HG02678 (cell line): ENCODE data around the gene EHBP1.
"Not testable (repeated sequence)": the region's sequence is repeated elsewhere in the genome, so short reads cannot be mapped to it uniquely, and the experiment has no call there.

Source experiments
- ATAC-seq: cut with Tn5 transposase; IDR thresholded peaks from one replicate; pipeline ENCODE4 v1.9.1; 2021; ENCODE audit warnings: mild to moderate bottlenecking, moderate library complexity; ENCODE audit not compliant: unreplicated experiment

The EHBP1 gene

GRCh38 chr2:62704654-62705006 lies 883 bp upstream of the EHBP1 start:
- ATAC-seq, result no peak

GRCh38 chr2:62705859-62706720 lies 577 bp downstream of the EHBP1 start:
- no peak for ATAC-seq

- ATAC-seq, result no peak
These were observed 1.4 kb downstream of the EHBP1 start for GRCh38 chr2:62706721-62707521.

GRCh38 chr2:62708751-62709150 lies 3.2 kb downstream of the EHBP1 start:
- ATAC-seq, result no peak

GRCh38 chr2:62711832-62712494 lies 6.5 kb downstream of the EHBP1 start:
- no peak for ATAC-seq

- not testable (repeated sequence) for ATAC-seq
These were observed 7.7 kb downstream of the EHBP1 start for GRCh38 chr2:62713196-62713595.

- no peak for ATAC-seq
These were observed 8.3 kb downstream of the EHBP1 start for GRCh38 chr2:62713837-62714236.

GRCh38 chr2:62716768-62717167 lies 11.3 kb downstream of the EHBP1 start:
- ATAC-seq, result no peak

GRCh38 chr2:62717503-62718081 lies 12.1 kb downstream of the EHBP1 start:
- ATAC-seq, result no peak

- no peak for ATAC-seq
These were observed 12.8 kb downstream of the EHBP1 start for GRCh38 chr2:62718225-62718822.

GRCh38 chr2:62719757-62720156 lies 14.2 kb downstream of the EHBP1 start:
- ATAC-seq, result no peak

GRCh38 chr2:62722679-62723078 lies 17.2 kb downstream of the EHBP1 start:
- no peak for ATAC-seq

GRCh38 chr2:62723253-62723652 lies 17.7 kb downstream of the EHBP1 start:
- ATAC-seq, result no peak

- ATAC-seq, result no peak
These were observed 18.6 kb downstream of the EHBP1 start for GRCh38 chr2:62724106-62724505.

GRCh38 chr2:62724886-62725711 lies 19.6 kb downstream of the EHBP1 start:
- ATAC-seq, result no peak

GRCh38 chr2:62725712-62726055 lies 20.2 kb downstream of the EHBP1 start:
- no peak for ATAC-seq

- ATAC-seq, result peak; percentile 63
These were observed 21.9 kb downstream of the EHBP1 start for GRCh38 chr2:62727259-62727867.

- peak; percentile 24 for ATAC-seq
These were observed 22.5 kb downstream of the EHBP1 start for GRCh38 chr2:62727876-62728566.

- no peak for ATAC-seq
These were observed 25.8 kb downstream of the EHBP1 start for GRCh38 chr2:62731275-62731674.
